ENCODE data around the gene NEUROG3. TPM values are rescaled to one million over a fixed set of nuclear protein-coding genes. Genes with fewer than 3 reads are reported as not detected.

The NEUROG3 gene
- polyA plus RNA-seq (ENCODE audit: insufficient read length in 10 of 10): not detected
- long read RNA-seq, donor 1: 0 reads
- long read RNA-seq, donor 2: 0 reads
- long read RNA-seq, donor 3: 0 reads
- long read RNA-seq, donor 4: 0 reads
- long read RNA-seq, donor 5: 0 reads
- long read RNA-seq, donor 6: 0 reads
- long read RNA-seq, donor 7: 0 reads
- long read RNA-seq, donor 8: 0 reads
- long read RNA-seq, donor 9: 0 reads

- DNase-seq: no peak
These were observed at the start of gene NEUROG3 for GRCh38 chr10:69573056-69573806. NEUROG3 (minus strand) TSS chr10:69573422; CDS start chr10:69573043, 379 bp downstream.

- no peak for DNase-seq
These were observed 47.4 kb upstream of the NEUROG3 start for GRCh38 chr10:69620625-69621024.

DNA sequence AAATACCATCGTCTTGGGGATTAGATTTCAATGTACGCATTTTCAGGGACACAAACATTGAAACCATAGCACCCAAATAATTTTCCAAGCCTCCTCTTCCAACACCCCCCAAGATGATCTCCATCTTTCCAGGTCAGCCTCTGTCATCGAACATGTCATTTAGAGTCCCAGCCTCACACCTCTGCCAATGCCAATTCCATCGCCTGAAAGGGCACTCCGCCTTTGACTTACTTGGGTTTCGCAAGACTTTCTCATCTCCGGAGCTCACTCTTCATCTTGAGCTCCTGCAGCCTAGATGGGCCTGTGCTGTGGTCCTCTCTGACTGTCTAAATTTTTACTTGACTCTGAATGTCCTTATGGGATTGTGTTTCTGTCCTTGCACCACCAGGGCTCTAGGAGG is 46.4 kb upstream of the NEUROG3 start:
- DNase-seq: no peak

GRCh38 chr10:69618746-69619145 is 45.5 kb upstream of the NEUROG3 start:
- no peak for DNase-seq

GRCh38 chr10:69616358-69616757 is 43.1 kb upstream of the NEUROG3 start:
- no peak for DNase-seq

GRCh38 chr10:69614130-69614529 is 40.9 kb upstream of the NEUROG3 start:
- no peak for DNase-seq

DNA sequence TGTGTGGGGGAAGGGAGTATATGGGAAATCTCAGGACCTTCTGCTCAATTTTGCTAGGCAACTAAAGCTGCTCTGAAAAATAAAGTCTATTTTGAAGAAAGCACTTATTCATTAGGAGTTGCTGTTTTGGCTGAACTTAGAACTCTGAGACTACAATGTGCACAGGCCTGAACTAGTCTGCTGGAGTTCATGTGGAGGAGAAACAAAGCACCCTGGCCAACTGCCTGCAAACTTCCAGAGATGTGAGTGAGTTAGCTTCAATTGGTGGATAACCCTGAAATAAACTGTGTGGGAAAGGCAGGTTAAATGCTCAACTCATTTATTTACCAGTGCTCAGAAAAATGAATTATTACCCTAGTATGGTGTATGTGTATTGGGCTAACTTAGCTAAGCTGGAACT is 39.5 kb upstream of the NEUROG3 start:
- no peak for DNase-seq

DNA sequence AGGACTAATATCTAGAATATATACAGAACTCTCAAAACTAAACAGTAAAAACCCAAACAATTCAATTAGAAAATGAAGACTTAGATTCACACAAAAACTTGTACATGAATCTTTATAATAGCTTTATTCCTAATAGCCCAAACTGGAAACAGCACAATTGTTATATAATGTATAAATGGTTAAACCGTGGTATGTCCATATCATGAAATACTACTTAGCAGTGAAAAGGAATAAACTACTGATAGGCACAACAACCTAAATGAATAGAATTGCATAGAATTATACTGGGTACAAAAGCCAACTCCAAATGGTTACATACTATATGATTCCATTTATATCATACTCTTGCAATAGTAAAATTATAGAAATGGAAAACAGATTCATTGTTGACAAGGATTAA is 35.9 kb upstream of the NEUROG3 start:
- no peak for DNase-seq

DNA sequence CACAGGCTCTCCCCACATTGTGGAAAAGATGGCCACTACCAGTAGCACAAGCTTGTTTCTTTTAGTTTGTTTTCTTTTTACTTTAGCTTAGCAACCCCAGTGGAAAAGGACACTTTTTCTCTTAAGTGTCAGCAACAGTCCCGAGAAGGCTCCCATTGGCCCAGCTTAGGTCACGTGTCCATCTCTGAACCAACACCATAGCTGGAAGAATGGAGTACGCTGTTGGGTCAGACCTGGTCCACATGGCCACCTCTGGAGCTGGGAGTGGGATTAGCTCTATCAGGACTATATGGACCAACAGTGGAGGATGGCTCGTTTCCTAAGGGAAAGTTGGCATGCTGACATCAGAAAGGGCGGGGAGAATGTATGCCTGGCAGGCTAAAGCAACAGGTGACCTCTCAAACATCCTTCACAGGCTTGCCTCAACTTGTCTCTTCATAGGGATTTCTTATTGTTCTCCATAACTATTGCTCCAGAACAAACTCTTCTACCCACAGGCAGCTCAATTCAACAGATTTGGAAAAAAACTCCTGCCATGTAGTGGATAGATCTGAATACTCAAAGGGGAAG is 27.6 kb upstream of the NEUROG3 start:
- no peak for DNase-seq

DNA sequence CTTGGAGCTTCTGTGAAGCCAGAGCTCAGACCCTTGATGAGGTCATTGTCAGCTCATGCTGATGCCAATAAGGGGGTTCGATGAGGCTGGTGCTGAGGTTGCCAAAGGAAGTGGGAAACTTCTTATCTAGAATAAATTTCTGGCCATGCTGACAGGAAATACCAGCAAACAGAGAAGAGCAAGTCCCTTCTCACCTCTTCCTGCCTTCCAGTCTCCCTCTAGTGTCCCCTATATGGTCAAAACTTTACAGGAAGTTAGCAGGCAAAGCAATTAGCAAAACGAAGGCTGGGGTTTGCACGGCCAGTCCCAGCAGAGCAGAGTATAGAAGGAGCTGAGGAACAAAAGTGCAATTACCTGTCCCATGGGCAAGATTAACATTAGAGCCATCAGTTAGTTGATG is 15.1 kb upstream of the NEUROG3 start:
- no peak for DNase-seq

- DNase-seq: no peak
These were observed 11.4 kb upstream of the NEUROG3 start for GRCh38 chr10:69584624-69585023.

DNA sequence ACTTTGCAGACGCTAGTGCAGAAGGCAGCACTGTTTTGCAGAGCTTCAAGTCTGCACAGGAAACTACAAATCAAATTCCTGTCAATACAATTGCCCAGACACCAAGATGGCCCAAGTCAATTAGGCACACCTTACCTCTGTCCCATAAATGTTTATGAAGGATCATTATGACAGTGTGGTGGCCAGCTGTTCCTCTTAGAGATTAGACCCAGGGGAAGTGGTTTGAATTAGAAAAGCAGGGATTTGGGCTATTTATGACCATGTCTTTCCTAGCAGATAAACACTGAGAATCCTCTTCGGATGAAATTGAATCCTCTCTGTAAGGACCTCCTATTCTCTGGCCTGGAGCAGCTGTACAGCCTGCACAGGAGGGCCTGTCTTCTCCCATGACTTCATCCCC is 9.9 kb upstream of the NEUROG3 start:
- no peak for DNase-seq

- no peak for DNase-seq
These were observed 7.2 kb upstream of the NEUROG3 start for GRCh38 chr10:69580435-69580834.

DNA sequence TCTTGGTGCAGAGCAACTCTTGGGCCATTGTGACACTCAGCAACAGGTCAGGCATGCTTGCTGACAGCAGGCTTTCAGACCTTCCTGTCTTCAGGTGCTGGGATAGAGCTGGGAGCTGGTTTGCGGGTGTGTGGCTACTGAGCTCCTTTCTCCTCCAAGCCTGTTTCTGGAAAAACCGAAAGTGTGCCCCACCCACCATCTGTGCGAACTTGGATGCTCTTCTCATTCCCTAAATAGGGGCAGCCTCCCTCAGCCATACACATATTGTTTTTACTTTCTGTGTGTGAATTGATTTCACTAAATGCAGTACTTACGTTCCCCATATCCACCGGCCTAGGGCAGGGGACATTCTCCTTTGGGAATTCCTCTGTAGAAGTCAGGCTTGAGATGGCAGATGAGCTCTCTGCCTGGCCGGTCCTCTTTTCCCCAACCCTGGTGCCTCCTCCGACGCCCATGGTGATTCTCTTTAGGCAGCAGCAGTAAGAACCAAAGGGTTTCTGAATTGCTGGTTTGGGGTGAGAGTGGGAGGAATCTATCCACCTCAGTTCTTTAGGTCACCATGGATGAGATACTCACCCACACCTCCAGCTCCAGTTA is 6.3 kb upstream of the NEUROG3 start:
- no peak for DNase-seq

DNA sequence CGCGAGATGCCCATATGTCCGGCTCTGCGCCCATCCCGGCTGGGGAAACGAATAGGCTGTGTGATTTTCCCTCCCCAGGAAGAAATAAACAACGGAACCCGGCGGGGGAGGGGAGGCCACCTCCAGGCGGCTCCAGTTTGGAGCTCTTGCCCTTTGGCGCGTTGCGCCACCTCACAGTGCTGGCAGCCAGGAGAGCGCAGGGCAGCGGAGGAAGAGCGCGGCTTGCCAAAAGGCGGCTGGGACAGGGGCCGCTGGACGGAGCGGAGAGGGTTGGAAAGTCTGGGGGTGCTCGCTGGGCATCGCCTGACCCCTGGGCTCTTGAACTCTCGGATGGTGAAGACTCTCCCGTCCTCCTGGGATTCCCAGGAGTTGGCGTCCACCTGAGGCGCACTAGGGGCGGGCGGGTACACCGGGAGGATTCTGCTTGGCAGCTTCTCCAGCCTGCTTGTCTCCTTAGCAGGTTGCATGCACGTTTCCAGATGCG is 5.3 kb upstream of the NEUROG3 start:
- no peak for DNase-seq

DNA sequence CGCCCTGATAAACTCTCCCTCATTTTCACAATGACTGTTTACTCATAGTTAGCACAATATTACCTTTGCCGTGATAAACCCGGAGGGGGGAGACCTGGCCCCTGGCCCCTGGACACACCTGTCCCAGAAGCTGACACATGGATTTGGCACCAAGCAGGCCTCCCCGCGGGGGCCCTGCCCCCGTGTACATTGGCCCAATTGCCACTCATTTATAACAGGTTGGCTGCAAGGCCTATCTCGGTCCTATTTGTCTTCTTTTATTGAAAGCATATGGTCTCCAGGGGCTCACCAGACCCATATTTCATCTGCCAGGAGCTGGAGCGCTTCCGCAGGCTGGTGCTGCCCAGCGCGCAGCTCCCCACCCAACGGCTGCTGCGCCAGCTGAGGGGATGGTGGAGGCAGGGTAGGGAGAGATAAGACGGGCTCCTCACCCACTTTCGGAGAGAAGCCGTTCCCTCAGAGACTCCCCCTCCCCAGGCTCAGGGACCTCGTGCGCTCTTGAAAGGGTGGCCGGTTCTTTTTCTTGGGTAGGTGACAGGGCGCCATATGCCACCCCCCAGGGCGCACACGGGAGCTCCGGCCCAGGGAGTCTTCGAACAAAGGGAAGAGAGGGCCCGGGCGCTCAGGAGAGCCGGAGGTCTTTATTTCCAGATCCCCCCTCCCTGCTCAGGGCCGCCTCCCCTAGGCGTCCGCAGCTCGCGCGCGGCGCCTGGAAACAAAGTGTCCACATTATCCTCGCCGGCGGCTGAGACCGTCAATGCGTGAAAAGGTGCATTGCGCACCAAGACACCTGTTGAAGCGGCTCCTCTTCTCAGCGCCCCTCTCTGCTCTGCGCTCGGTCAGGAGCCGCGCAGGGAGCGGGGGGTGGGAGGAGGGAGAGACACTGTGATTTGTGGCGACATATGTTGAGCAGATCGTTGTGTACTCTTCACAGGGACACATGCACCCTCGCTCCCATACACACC is 4.3 kb upstream of the NEUROG3 start:
- DNase-seq: peak in 1 of 3 donors; percentile 16

DNA sequence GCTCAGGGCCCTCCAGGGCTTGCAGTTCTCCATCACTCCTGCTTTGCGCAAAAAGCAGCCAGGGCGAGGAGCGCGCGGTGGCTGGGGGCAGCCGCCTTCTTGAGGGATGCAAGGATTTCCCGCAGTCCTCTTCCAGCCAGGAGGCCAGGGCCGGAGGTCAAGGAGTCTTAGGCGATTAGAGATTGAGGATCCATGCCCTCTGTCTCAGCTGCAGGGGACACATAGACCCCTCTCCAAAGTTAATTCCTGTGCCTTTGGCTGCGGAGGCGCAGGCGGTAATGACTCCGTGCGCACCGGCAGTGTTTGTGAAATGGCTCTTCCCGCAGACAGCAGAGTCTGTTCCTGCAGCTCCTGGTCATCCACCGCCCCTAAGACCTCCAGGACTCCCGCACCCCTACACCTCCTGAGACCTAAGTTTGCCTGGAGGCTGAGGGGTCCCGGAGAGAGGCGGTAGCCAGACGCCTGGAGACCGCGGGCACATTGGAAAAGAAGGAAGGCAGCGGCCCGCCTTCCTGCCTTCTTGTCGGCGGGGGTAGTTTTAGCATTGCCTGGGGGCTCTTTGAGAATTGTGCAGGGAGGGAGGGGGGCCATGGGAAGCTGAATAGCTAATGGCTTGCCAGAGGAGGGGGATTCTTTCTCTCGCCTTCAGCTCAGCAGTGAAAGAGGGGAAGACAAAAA is 3.3 kb upstream of the NEUROG3 start:
- no peak for DNase-seq

GRCh38 chr10:69575164-69575722 is 2.0 kb upstream of the NEUROG3 start:
- DNase-seq: no peak

DNA sequence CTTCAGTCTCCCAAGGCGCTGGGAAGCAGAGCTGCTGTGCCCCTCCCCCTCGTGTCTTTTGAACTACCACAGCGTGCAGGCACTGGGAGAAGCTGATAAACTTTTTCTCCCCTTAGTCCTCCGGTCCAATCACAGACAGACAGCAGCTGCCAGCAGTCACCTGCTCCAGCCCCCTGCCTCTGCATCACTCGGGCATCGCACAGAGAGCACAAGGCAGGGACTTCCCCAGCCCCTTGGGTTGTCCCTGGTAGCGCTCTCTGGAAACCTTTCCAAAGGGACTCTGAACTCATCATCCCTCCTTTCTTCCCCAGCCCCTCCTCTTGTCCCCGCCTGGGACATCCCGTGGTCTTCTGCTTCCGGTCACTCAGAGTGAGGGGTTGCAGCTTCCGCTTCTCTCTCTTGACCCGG is 1.4 kb upstream of the NEUROG3 start:
- DNase-seq: no peak

All from muscle of back (tissue), 13 donors.